Astrocyte (in vitro differentiated cells and primary cell): ENCODE measurements around the gene PDE7B.

ENCODE experiments used
- CTCF ChIP-seq: IDR thresholded peaks from 2 replicates; pipeline ENCODE4 v1.5.1; 2011; ENCODE audit warnings: low read depth, mild to moderate bottlenecking, inconsistent platforms, low read length, moderate library complexity; ENCODE audit not compliant: insufficient read depth
- EZH2 ChIP-seq: IDR thresholded peaks from 2 replicates; pipeline ENCODE4 v1.6.1; 2012; ENCODE audit warnings: mild to moderate bottlenecking, low read length, inconsistent platforms; ENCODE audit not compliant: insufficient read depth

- no peak for TF ChIP-seq CTCF
- no peak for TF ChIP-seq EZH2
These were observed 32.0 kb downstream of the PDE7B start for GRCh38 chr6:135883536-135883935.
